Gastroesophageal sphincter (tissue), 3 donors: ENCODE data around the gene SMIM21.

Experiments
- CTCF ChIP-seq, 4 experiments: fragments of 200-600 bp in 2 of 4; fragments of 450-650 bp in 2 of 4; sonication (generic) in 1 of 4; IDR thresholded peaks; one replicate each; pipeline ENCODE4 v1.5.1; 2017 to 2019; ENCODE audit warnings: antibody characterized with exemption in 4 of 4, mild to moderate bottlenecking in 2 of 4, moderate library complexity in 2 of 4
- EP300 ChIP-seq: sonication (generic); formaldehyde crosslinking; IDR thresholded peaks from one replicate; pipeline ENCODE4 v1.6.1; 2017; ENCODE audit warnings: antibody characterized with exemption, mild to moderate bottlenecking
- POLR2A ChIP-seq, 2 donors: fragments of 450-650 bp; IDR thresholded peaks; one replicate each; pipeline ENCODE4 v1.6.1; 2017; ENCODE audit warnings: antibody characterized with exemption in 2 of 2, mild to moderate bottlenecking in 2 of 2, moderate library complexity in 1 of 2
- POLR2AphosphoS5 ChIP-seq: sonication (generic); formaldehyde crosslinking; IDR thresholded peaks from one replicate; pipeline ENCODE4 v1.6.1; 2017; ENCODE audit warnings: antibody characterized with exemption

- no peak for TF ChIP-seq CTCF (IDR thresholded peaks at IDR 0.05)
- TF ChIP-seq POLR2A (IDR thresholded peaks at IDR 0.05) = no peak
- TF ChIP-seq POLR2AphosphoS5 = no peak
- TF ChIP-seq EP300 = no peak
Observed at GRCh38 chr18:75471850-75472249, 44.3 kb upstream of the SMIM21 start.
